Measurements from ENCODE around the gene DCAF11.

GRCh38 chr14:24114532-24115421 lies at the start of gene DCAF11, which contains the start of gene NRL:
- TF ChIP-seq CTCF (conservative IDR thresholded peaks at IDR 0.05; ENCODE audit: low read depth, low read length) (no peak), EZH2 (IDR thresholded peaks at IDR 0.05; ENCODE audit: borderline replicate concordance, low read depth, low read length, poor library complexity, severe bottlenecking) (no peak)
